GM18498 (cell line): ENCODE data around the gene TPGS2.
A peak's percentile ranks its signal among the peaks of the same experiment; 100 is the strongest.
"Not testable (repeated sequence)": the region's sequence is repeated elsewhere in the genome, so short reads cannot be mapped to it uniquely, and the experiment has no call there.

ENCODE experiments used
- ATAC-seq: cut with Tn5 transposase; IDR thresholded peaks from one replicate; pipeline ENCODE4 v1.9.1; 2021; ENCODE audit warnings: mild to moderate bottlenecking, moderate library complexity; ENCODE audit not compliant: unreplicated experiment

Gene TPGS2

DNA sequence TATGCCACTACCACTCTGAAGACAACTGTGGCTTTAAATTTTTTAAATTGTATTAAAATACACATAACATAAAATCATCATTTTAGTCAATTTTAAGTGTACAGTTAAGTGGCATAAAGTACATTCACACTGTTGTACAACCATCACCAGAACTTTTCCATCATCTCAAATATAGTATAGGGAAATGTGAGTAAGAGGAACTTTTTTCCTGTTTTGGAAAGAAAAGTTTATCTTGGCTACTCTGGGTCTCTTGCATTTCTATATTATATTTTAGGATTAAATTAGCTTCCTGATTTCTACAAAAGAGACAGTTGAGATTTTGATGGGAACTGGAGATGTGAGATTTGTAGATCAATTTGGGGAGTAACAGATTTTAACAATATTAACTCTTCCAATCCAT is 3.3 kb downstream of the TPGS2 start:
- no peak for ATAC-seq

DNA sequence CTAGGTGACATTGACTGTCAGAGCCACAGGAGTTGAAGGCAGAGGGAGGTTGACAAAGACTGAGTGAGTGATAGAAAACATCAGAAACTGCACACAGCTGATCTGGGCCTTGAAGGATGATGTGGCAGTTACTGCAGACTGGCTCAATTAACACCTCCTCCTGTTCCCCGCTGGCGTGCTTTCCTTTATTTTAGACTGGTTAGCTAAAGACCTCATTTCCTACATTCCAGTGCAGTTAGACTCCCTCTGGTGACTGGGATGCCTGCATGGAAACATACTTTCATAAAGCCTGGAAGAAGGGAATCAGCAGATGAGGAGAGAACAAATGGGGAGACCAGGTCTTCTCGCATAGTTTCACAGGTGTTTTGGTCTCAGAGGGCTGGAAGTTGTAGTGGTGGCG is 7.1 kb downstream of the TPGS2 start:
- ATAC-seq: no peak

DNA sequence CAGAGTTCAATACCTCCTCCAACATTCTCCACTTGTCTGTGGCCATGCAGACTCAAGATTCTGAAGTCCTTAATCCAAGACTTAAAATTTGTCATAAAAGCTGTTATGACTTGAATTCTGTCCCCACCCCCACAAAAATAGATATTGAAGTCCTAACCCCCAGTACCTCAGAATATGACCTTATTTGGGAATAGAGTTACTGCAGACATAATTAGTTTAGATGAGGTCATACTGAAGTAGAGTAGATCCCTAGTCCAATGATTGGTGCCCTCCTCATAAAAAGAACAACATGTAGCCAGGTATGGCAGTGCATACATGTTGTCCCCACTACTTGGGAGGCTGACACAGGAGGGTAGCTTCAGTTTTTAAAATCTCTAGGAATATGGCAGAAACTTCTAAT is 9.2 kb downstream of the TPGS2 start:
- ATAC-seq: no peak

DNA sequence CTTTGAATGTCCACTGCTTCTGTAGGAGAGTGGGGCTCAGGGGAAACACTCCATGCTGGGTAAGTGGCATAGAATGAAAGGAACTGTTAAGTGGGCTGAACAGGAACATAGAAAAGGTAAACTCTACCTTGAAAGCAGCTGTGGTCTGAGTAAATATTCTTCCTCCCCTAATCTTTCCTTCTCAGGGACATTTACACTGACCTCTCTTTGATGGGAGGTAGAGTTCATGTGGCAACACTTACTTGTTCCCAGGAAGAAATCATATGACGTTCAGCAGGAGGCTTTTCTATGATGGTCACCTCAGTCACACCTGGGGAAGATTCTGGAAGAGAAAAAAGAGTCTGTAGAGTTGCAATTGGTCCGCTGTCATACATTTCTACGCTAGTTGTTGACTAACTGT is 10.2 kb downstream of the TPGS2 start:
- no peak for ATAC-seq

DNA sequence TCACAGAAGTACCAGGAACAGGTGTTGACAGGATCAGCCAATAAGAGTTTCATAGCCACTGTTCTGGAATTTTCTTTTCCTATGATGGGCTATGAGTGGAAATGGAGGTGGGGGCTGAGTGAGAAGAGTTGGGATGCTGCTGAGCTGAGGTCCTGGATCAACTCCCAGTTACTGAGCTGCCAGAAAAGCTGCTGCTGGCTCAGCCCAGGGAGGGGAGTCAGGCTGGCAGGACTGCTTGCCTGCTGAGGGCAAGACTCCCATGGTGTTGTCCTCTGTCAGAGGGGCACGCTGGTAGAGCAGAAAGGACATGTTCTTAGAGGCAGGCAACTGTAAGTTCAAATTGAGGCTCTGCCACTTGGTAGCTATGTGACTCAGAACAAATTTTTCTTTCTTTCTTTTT is 11.8 kb downstream of the TPGS2 start:
- ATAC-seq: no peak

DNA sequence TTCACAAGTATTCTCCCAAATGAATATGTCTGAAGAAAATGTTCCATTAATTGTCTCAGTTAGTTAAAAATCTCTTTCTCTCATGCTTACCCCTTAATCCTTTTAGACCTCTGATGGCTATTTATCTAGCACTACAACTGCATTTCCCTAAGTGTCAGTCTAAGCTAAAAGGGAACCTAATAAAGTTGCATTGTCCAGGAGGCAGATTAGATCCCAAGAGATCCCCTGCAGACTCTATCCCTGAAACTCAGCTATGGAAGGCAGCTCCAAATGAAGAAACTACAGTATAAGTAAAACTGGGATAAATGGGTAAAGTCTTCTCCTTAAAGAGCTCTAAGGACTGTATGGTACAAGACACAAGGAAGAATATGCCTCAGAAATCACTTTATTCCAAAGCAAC is 12.7 kb downstream of the TPGS2 start:
- not testable (repeated sequence) for ATAC-seq

DNA sequence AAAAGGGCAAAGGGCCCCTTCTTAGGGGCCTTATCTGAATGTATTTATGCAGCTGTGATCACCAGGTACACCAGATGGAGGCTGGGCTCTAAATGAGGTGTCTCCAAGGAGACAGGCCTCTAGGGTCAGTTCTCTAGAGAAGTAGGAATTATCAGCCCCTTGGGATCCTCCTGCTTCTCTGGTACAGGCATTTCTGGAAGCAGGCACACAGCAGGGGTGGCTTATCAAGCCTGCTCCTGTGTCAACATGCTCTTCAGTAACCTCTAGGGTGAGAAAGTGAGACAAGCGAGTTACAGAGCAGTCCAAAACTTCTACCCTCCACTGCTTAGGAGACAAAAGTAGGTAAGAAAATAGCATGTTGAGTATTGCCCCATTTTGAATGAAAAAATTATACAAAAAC is 13.8 kb downstream of the TPGS2 start:
- no peak for ATAC-seq

DNA sequence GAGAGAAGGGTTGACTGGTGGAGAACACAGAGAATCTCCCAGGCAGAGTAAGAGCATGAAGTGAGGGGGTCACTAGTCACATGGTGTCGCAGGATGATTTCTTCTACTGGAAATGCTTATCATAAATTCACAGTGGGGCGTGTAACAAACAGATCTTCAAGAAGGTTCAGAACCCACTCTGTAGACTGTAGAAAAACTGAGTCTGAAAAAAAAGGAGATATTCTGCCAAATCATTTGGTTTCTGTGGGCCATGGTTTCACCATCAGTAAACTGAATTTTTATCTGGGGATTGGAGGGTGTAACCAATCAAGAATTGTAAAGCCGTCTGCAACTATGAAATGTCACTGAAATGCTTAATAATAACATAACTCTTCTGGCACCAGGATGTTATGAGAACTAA is 15.0 kb downstream of the TPGS2 start:
- no peak for ATAC-seq

DNA sequence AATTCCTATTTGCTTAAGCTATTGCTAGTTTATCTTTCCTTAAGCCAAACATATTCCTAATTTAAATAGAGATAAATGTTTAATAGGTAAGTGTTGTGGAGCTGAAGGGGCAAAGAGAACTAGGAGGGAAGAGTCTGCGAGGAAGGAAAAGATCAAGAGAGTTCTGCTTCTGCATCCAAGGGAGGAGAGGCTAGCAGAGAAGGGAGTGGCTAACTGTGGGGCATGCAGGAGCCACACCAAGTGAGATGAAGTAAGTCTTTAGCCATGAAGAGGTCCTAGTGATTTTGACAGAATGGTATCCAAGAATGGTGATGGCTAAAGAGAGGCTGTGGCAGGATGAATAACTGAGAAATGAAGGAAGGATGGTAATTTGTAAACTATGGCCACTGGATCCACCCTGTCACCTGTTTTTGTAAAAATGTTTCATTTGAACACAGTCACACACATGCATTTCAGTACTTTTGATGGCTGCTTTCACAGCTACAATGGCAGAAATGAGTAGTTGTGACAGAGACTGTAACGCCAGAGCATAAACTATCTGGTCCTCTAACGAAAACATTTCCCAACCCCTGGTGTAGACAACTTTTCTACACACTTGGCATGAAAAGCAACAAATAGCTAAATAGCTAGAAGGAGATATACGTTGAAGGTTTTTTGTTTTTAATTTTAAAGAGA is 15.6 kb downstream of the TPGS2 start:
- ATAC-seq: no peak

DNA sequence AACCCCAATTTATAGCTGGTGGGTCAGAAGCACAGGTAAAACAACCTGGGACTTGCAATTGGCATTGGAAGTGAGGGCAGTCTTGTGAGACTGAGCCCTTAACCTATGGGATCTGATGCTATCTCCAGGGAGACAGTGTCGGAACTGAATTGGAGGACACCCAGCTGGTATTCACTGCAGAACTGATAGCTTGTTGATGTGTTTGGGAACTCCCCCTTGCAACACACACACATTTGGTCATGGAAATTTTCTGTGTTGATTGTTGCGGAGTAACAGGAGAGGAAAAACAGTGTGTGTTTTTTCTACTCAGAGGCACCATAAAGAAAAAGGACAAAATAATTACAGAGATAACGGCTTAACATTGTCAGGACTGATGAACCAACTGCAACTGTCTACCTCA is 16.1 kb downstream of the TPGS2 start:
- ATAC-seq: no peak

DNA sequence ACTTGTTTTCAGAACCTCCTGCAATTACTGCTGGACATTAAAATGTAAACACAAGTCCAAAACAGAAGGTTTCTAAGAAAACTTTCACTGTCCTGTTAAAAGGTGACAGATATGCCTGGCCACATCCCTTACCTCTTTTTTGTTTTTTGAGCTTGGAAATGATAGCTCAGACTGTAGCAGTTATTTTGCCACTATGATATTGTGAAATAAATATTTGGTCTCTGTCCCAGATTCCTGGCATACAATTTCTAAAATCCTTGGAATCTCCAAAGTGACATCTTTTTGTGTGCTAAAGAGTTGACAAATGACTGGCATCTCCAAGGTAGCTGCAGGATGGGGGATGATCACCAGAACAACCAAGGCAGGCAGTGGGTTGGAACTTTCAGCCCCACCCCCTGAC is 16.8 kb downstream of the TPGS2 start:
- no peak for ATAC-seq

DNA sequence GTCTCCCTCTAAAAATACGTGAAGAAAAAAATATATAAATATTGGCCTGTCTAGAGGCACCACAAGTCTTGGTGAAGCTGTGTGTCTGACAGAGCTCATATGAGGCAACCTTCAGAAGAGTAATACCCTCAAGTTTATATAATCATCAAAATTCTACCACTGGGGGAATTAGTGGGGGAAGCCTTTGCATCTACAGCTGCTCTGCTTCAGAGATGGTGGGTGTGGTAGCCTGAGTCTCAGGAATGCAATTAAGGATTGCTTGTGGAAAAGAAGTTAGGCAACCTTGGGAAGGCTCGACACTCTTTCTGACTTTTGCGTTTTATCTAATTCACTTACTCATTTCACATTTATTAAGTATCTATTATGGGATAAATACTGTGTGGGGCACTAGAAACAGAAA is 17.4 kb downstream of the TPGS2 start:
- no peak for ATAC-seq

DNA sequence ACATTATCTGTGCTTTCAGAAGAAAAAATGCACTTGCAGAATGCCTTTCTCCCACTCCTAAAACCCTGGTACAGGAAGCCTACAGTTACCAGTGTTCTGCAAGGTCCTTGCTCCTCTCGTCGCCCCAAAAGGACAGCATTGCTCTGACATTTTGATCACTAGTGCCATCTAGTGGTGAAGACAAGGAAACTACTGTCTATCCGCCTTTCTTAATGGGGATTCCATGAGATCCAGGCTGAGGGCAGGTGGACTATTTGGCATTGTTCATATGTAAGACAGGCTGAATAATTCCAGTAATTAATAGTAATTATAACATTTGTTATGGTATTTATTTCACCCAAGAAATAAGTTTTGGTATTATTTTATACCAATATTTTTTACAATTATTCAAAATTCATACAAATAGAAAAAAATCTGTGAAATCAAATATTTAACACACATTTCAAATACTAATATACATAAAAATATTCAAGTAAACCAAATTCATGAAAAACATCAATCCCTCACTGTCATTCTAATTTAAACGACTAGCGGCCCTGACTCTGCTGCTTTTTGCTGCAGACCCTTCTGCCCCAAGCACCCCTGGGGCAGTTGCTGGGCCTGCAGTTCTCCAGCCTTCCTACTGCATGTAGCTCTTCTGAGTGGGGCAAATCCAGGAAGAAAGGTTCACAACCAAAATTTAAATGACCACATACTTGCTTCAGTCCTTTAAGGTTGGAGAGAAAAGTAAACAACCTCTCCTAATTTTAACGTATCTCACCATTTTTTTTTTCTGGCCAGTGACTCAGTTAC is 19.0 kb downstream of the TPGS2 start:
- ATAC-seq: peak; percentile 98

DNA sequence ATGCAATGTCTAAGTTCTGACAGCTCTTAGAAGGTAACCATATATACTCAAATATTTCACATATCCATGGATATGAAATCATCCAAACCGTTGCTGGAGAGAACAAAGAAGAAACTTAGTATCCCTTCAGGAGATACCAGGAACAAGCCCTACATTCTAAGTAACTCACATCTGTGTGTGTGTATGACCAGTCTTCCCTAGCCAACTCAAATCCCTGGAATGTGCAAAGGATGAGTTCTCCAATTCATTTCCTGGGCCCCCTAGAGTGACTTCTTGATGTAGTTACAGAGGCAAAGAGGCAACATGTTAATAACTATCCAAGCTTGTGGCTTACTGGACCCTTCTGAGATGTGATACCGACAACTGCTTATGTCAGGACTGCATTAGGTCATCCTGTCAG is 20.1 kb downstream of the TPGS2 start:
- ATAC-seq: no peak

DNA sequence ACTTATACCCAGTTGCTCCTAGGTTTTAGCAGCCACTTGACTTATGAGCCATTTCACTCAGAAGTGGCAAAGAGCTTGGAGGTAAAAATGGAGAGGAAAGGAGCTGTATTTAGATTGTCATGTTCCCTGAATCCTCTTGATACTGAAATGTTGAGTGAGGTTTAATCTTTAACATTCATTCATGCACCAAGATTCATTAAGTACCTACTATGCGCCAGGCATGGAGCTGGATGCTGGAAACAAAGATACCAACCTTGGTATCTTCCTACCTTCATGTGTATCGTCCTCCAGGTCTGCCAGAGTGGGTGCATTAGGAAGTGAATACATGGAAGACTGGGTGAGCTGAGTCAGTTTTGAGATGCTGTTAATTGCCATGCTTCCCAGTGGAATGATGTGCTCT is 23.7 kb downstream of the TPGS2 start:
- ATAC-seq: no peak

DNA sequence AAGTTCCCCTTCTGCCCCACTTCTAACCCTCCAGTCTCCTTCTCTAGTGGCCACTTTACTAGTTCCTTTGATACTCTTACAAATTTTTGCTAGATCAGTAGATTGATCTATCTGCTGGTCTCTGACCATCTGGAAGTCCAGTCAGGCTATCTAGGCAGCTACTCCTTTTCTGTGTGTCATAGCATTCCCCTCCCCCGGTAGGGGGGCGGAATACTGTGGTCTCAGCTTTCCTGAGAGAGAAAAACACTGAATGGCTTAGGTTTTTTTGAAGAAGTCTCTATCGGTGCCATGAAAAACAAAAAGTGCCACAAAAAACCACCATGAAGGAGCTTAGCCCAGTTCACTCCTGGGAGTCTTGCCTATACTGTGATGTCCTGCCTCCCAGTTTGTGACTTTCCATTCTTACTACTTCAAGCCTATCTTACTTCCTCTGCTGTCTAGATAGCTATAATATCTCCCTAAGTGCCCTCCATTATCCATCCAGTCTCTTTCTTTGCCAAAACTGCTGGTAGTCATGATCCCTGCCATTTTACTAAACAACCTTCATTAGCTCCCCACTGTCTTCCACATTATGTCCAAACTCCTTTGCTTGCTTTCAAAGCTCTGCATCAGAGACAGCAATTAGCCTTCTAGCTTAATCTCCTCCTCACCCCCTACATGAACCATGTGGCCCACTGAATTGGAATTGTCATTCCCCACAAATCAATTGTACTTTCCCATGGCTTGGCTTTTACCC is 29.9 kb downstream of the TPGS2 start:
- no peak for ATAC-seq

DNA sequence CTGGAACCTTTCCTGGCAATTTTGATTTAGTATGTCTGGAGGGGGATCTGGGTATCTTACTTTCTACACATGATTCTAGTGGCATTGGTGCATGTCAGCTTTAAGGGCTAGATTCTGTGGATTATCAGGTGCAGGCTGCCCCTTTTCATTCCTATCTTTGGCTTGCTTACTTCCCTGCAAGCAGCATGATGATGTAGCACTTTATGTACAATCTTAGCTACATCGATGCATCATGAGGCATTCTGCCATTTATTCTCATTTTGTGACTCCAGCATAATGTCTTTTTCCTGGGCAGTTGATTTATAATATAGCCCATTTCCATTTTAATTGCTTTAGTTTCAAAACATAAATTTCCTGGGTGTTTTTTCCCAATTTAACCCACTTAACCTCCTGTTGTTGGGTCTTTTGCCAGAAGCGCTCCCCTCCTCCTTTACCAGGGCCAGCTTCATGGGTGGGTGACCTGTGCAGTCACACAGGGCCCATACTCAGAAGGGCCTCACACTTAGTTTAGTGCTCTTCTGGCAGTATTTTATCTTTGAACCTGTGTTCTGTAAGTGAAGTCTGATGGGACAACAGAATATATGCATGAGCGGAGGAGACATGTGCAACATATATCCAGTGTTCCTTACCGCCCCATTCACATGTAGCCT is 36.0 kb downstream of the TPGS2 start:
- no peak for ATAC-seq

DNA sequence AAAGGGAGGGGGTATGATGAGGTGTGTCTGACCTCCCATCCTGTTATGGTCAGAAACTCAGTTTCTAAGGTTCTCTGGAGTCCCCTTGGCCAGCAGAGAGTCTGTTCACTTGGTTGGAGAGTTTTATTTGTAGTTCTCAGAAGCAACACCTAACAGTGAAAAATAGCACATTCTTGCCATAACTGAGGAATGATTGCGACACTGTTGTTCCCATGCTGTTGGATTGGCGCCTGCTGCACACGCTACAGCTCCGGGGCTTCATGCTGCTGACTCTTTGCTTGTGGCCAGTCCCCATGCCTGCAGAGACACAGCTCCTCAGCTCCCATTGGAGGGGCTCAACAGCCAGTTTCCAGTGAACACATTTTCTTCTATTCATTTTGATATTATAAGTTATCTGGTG is 42.1 kb downstream of the TPGS2 start:
- ATAC-seq: no peak

DNA sequence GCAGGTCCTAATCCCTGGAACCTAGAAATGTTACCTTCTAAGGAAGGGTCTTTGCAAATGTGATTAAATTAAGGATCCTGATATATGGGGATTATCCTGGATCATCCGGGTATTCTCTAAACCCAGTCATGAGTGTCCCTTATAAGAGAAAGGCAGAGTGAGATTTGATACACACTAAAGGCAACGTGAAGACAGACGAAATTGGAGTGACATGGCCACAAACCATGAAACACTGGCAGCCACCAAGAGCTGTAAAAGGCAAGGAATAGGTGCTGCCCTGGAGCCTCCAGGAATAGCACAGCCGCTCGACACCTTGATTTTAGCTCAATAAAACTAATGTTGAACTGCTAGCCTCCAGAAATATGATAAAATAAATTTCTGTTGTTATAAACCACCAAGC is 45.0 kb downstream of the TPGS2 start:
- ATAC-seq: no peak

DNA sequence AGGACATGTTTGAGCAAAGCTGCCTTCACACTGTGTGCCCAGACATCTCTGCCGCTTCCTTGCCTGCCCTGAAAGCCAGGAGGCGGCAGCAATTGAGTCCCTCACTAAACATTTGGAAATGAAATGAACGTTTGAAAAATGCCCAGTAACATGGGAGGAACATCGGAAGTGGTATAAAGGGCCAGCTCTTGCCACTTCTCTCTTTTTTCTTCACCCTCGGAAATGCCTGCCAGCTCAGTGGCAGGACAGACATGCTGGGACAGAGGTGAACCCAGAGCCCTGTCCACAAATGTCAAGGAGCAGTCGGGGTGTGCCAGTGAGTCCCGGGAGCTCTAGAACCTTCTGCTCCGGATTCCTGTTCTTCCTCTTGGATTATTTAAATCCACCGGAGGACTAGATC is 46.1 kb downstream of the TPGS2 start:
- ATAC-seq: no peak

DNA sequence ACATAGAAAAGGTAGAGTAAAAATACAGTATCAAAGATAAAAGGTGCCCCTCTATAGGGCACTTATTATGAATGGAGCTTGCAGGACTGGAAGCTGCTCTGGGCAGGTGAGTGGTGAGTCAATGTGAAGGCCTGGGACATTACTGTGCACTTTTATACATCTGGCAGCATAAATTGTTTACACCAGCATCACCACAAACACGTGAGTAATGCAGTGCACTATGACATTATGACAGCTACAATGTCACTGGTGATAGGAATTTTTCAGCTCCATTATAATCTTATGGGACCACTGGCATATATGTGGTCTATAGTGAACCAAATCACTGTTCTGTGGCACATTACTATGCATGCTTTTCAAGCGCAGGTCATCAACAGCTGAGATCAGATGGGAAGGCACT is 48.1 kb downstream of the TPGS2 start:
- ATAC-seq: no peak

DNA sequence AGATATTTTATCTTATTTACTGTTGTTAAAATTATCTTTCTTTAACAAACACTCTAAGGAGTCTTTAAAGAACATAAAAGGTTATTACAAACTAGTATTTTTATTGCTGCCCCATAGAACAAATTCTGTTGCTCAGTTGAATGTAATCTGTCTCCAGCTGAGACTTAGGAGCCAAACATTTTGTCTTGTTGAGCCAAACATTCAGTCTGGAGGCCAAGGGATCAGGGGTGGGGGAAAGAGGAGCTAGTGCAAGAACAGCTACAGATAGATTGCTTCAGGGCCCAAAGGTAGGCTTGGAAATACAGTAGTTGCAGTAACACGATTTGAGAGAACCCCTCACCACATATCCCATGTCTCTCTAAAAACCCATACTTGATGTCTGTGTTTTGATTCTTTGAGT is 51.2 kb downstream of the TPGS2 start:
- ATAC-seq: no peak
